Smooth muscle cell (in vitro differentiated cells): Measurements from ENCODE around the gene FBXO22. TPM values are rescaled to one million over a fixed set of nuclear protein-coding genes. Genes with fewer than 3 reads are reported as not detected.
A peak's percentile ranks its signal among the peaks of the same experiment; 100 is the strongest.

Source experiments
- DNase-seq: peaks from one replicate; lab custom pipeline; 2025; ENCODE audit not compliant: unreplicated experiment; lab: John Stamatoyannopoulos, UW
- H2AFZ ChIP-seq: fragments of 200-600 bp; sonication (generic); 2 replicates; pipeline ENCODE4 v1.6.0; 2016; ENCODE audit warnings: antibody characterized with exemption, low read depth, mild to moderate bottlenecking
- H3F3A ChIP-seq: fragments of 200-600 bp; sonication (generic); 2 replicates; pipeline ENCODE4 v1.6.0; 2017; ENCODE audit warnings: antibody characterized with exemption, low read depth
- H3K27ac ChIP-seq: fragments of 200-600 bp; sonication (generic); 2 replicates; pipeline ENCODE4 v1.5.1; 2016; ENCODE audit warnings: low read depth, mild to moderate bottlenecking
- H3K27me3 ChIP-seq: fragments of 200-600 bp; sonication (generic); 2 replicates; pipeline ENCODE4 v1.6.1; 2016; ENCODE audit warnings: low read depth, mild to moderate bottlenecking
- H3K36me3 ChIP-seq: fragments of 200-600 bp; sonication (generic); 2 replicates; pipeline ENCODE4 v1.5.1; 2016; ENCODE audit warnings: low read depth
- H3K4me1 ChIP-seq: fragments of 200-600 bp; sonication (generic); 2 replicates; pipeline ENCODE4 v1.5.1; 2016; ENCODE audit warnings: low read depth
- H3K4me2 ChIP-seq: fragments of 200-600 bp; sonication (generic); 2 replicates; pipeline ENCODE4 v1.6.0; 2016; ENCODE audit warnings: mild to moderate bottlenecking
- H3K4me3 ChIP-seq: fragments of 200-600 bp; sonication (generic); 2 replicates; pipeline ENCODE4 v1.5.1; 2016; ENCODE audit warnings: mild to moderate bottlenecking
- H3K79me2 ChIP-seq: fragments of 200-600 bp; sonication (generic); 2 replicates; pipeline ENCODE4 v1.6.0; 2016; ENCODE audit warnings: low read depth, mild to moderate bottlenecking
- H3K9ac ChIP-seq: fragments of 200-600 bp; sonication (generic); 2 replicates; pipeline ENCODE4 v1.6.0; 2016; ENCODE audit warnings: low read depth
- H3K9me3 ChIP-seq: fragments of 200-600 bp; sonication (generic); replicated peaks from 2 replicates; pipeline ENCODE4 v1.5.1; 2016; ENCODE audit warnings: low read depth
- H4K20me1 ChIP-seq: fragments of 200-600 bp; sonication (generic); 2 replicates; pipeline ENCODE4 v1.6.0; 2016; ENCODE audit warnings: low read depth
- CTCF ChIP-seq: fragments of 200-600 bp; sonication (generic); IDR thresholded peaks from 2 replicates; pipeline ENCODE4 v1.5.1; 2017; ENCODE audit warnings: borderline replicate concordance, mild to moderate bottlenecking, antibody characterized with exemption; ENCODE audit not compliant: insufficient read depth, poor library complexity, severe bottlenecking
- whole genome bisulfite sequencing: methylation state at CpG from one replicate; pipeline ENCODE4 v1.1.7; 2016; ENCODE audit warnings: low lambda C conversion rate; 5-methylcytosine and 5-hydroxymethylcytosine counted together
- polyA plus RNA-seq: library from polyadenylated mRNA; unstranded; fragments of >200 nt; fragmentation: Nextera tagmentation; extraction: Ambion mirVana; gene quantifications from 2 replicates; pipeline ENCODE4 v1.2.1, GENCODE V29; 2016
- total RNA-seq: library from RNA; depleted of rRNA; stranded (reverse); fragments of >200 nt; gene quantifications from 2 replicates; pipeline ENCODE4 v1.2.3, GENCODE V29; 2014

The FBXO22 gene
- total RNA-seq: 51.5 and 55.9 TPM in 2 replicates
- polyA plus RNA-seq: 60.1 and 70.4 TPM in 2 replicates

GRCh38 chr15:75903331-75904239 lies at the start of gene FBXO22:
FBXO22 (plus strand) TSS chr15:75903878; CDS start chr15:75903964, 86 bp downstream.
- 2% methylated on average over 55 of the region's 63 CpGs for WGBS

GRCh38 chr15:75857886-75858285 lies 45.8 kb upstream of the FBXO22 start:
- no peaks in the 10 kb centered on the region for H3K27me3 ChIP-seq
- peaks cover 66% of the 10 kb centered on the region for H3K79me2 ChIP-seq
- no peak for DNase-seq
- TF ChIP-seq CTCF: no peak
- no peak overlapping the region for H3K4me3 ChIP-seq
- H3K9ac ChIP-seq: no peak overlapping the region
- H3F3A ChIP-seq: no peaks in the 10 kb centered on the region
- H3K9me3 ChIP-seq: no peaks in the 10 kb centered on the region
- no peak overlapping the region for H2AFZ ChIP-seq
- H4K20me1 ChIP-seq: peaks cover 64% of the 10 kb centered on the region
- H3K36me3 ChIP-seq: no peaks in the 10 kb centered on the region
- H3K4me2 ChIP-seq: no peak overlapping the region
- peaks cover 4% of the 10 kb centered on the region for H3K4me1 ChIP-seq
- H3K27ac ChIP-seq: no peak overlapping the region

More at GRCh38 chr15:75903331-75904239, at the start of gene FBXO22:
- H3F3A ChIP-seq: peaks cover 35% of the 10 kb centered on the region
- no peaks in the 10 kb centered on the region for H3K9me3 ChIP-seq
- no peak for TF ChIP-seq CTCF
- peaks cover 22% of the 10 kb centered on the region for H3K4me1 ChIP-seq
- peak within 1 kb of the TSS; percentile 82 for H3K4me3 ChIP-seq
- peak within 1 kb of the TSS; percentile 79 for H3K9ac ChIP-seq
- H3K36me3 ChIP-seq: no peaks in the 10 kb centered on the region
- peak within 1 kb of the TSS; percentile 74 for H3K27ac ChIP-seq
- H3K79me2 ChIP-seq: peaks cover 45% of the 10 kb centered on the region
- peak within 1 kb of the TSS; percentile 75 for H2AFZ ChIP-seq
- H3K27me3 ChIP-seq: no peaks in the 10 kb centered on the region
- peaks cover 23% of the 10 kb centered on the region for H4K20me1 ChIP-seq
- peak; percentile 50 for DNase-seq
- peak within 1 kb of the TSS; percentile 97 for H3K4me2 ChIP-seq

GRCh38 chr15:75861750-75862402 lies 41.8 kb upstream of the FBXO22 start:
- no peaks in the 10 kb centered on the region for H3K27me3 ChIP-seq
- no peak overlapping the region for H2AFZ ChIP-seq
- peaks cover 58% of the 10 kb centered on the region for H3K79me2 ChIP-seq
- no peak overlapping the region for H3K27ac ChIP-seq
- no peaks in the 10 kb centered on the region for H3F3A ChIP-seq
- no peak for DNase-seq
- H3K9me3 ChIP-seq: no peaks in the 10 kb centered on the region
- H3K4me3 ChIP-seq: no peak overlapping the region
- H3K4me2 ChIP-seq: no peak overlapping the region
- no peak for TF ChIP-seq CTCF
- H3K36me3 ChIP-seq: no peaks in the 10 kb centered on the region
- H4K20me1 ChIP-seq: peaks cover 77% of the 10 kb centered on the region
- WGBS: 56% methylated on average over 6 of the region's 6 CpGs
- peaks cover 4% of the 10 kb centered on the region for H3K4me1 ChIP-seq
- H3K9ac ChIP-seq: no peak overlapping the region
